ENCODE data around the gene PPP3R1. TPM values are rescaled to one million over a fixed set of nuclear protein-coding genes. Genes with fewer than 3 reads are reported as not detected.

The PPP3R1 gene
- total and polyA plus RNA-seq, 12 donors: 11.8 to 169 (median 52.1) TPM

- TF ChIP-seq CTCF (IDR thresholded peaks at IDR 0.05) (no peak), POLR2A (IDR thresholded peaks at IDR 0.05) (no peak)
- Histone ChIP-seq H3K36me3 (replicated peaks in 1 of 2) (no peaks in the 10 kb centered on the region), H3K4me3 (no peak overlapping the region), H3K27ac (peak overlapping the region in 3 of 5 donors; percentile 34 to 67 (median 55)), H3K4me1 (replicated peaks in 1 of 2) (peaks cover 35 to 70% of the 10 kb centered on the region in 2 donors), H3K9me3 (replicated peaks in 1 of 3) (no peaks in the 10 kb centered on the region), H3K27me3 (no peaks in the 10 kb centered on the region)
- intact Hi-C loops (cut with DNase I): no loop called here
- DNase-seq: peak in 3 of 7 donors; percentile 15 to 38 (median 18)
Observed at GRCh38 chr2:68195096-68195495, 57.2 kb downstream of the PPP3R1 start.

GRCh38 chr2:68193787-68194372, 58.5 kb downstream of the PPP3R1 start:
- WGBS, 4 donors: 51 to 52% (median 52%) methylated on average over 4 of the region's 4 CpGs
- H3K36me3 ChIP-seq (replicated peaks in 1 of 2): no peaks in the 10 kb centered on the region
- DNase-seq: no peak
- no peaks in the 10 kb centered on the region for H3K27me3 ChIP-seq
- H3K9me3 ChIP-seq (replicated peaks in 1 of 3): no peaks in the 10 kb centered on the region
- H3K4me1 ChIP-seq (replicated peaks in 1 of 2): peaks cover 35 to 70% of the 10 kb centered on the region in 2 donors
- H3K27ac ChIP-seq: peak overlapping the region in 3 of 5 donors; percentile 7 to 67 (median 36)
- intact Hi-C loops (cut with DNase I): no loop called here
- H3K4me3 ChIP-seq: no peak overlapping the region
- no peak for TF ChIP-seq POLR2A (IDR thresholded peaks at IDR 0.05)
- no peak for TF ChIP-seq CTCF (IDR thresholded peaks at IDR 0.05)

GRCh38 chr2:68193144-68193543, 59.2 kb downstream of the PPP3R1 start:
- Histone ChIP-seq H3K36me3 (replicated peaks in 1 of 2) (no peaks in the 10 kb centered on the region), H3K4me3 (no peak overlapping the region), H3K27ac (peak overlapping the region in 4 of 5 donors; percentile 7 to 67 (median 34)), H3K27me3 (no peaks in the 10 kb centered on the region), H3K4me1 (replicated peaks in 1 of 2) (peaks cover 35 to 75% of the 10 kb centered on the region in 2 donors), H3K9me3 (replicated peaks in 1 of 3) (no peaks in the 10 kb centered on the region)
- no peak for DNase-seq
- WGBS, 4 donors: 35 to 44% (median 41%) methylated on average over 3 of the region's 3 CpGs
- TF ChIP-seq CTCF (IDR thresholded peaks at IDR 0.05) (no peak), POLR2A (IDR thresholded peaks at IDR 0.05) (no peak)
- intact Hi-C loops (cut with DNase I): no loop called here

GRCh38 chr2:68190991-68191731, 61.2 kb downstream of the PPP3R1 start:
- no peak overlapping the region for H3K27ac ChIP-seq
- H3K4me1 ChIP-seq (replicated peaks in 1 of 2): peaks cover 35 to 70% of the 10 kb centered on the region in 2 donors
- H3K27me3 ChIP-seq: no peaks in the 10 kb centered on the region
- H3K36me3 ChIP-seq (replicated peaks in 1 of 2): peaks cover 0 to 5% of the 10 kb centered on the region in 2 donors
- TF ChIP-seq POLR2A (IDR thresholded peaks at IDR 0.05) (no peak), CTCF (IDR thresholded peaks at IDR 0.05) (no peak)
- no peak overlapping the region for H3K4me3 ChIP-seq
- intact Hi-C loops (cut with DNase I): no loop called here
- 64 to 74% (median 72%) methylated on average over 3 of the region's 3 CpGs for WGBS, 4 donors
- H3K9me3 ChIP-seq (replicated peaks in 1 of 3): no peaks in the 10 kb centered on the region
- no peak for DNase-seq
